GM19193 (cell line): ENCODE measurements around the gene TEX2.

Experiments
- POLR2A ChIP-seq: IDR thresholded peaks from 4 replicates; pipeline ENCODE4 v1.6.1; 2011; ENCODE audit not compliant: insufficient read depth, insufficient read length; ENCODE audit errors: extremely low read depth

The TEX2 gene

GRCh38 chr17:64232466-64233262 is 30.4 kb downstream of the TEX2 start:
- TF ChIP-seq POLR2A, result no peak

- TF ChIP-seq POLR2A, result no peak
Observed at GRCh38 chr17:64231567-64232141, 31.4 kb downstream of the TEX2 start.

- no peak for TF ChIP-seq POLR2A
Observed at GRCh38 chr17:64230791-64231408, 32.2 kb downstream of the TEX2 start.

GRCh38 chr17:64229815-64230728 is 33.0 kb downstream of the TEX2 start:
- no peak for TF ChIP-seq POLR2A

- TF ChIP-seq POLR2A, result no peak
Observed at GRCh38 chr17:64226132-64226531, 36.9 kb downstream of the TEX2 start.

GRCh38 chr17:64225410-64225809 is 37.6 kb downstream of the TEX2 start:
- no peak for TF ChIP-seq POLR2A

GRCh38 chr17:64223931-64224629 is 39.0 kb downstream of the TEX2 start:
- no peak for TF ChIP-seq POLR2A

- no peak for TF ChIP-seq POLR2A
Observed at GRCh38 chr17:64223283-64223682, 39.8 kb downstream of the TEX2 start.

- TF ChIP-seq POLR2A, result no peak
Observed at GRCh38 chr17:64221679-64222078, 41.4 kb downstream of the TEX2 start.

- no peak for TF ChIP-seq POLR2A
Observed at GRCh38 chr17:64219571-64219970, 43.5 kb downstream of the TEX2 start.

- no peak for TF ChIP-seq POLR2A
Observed at GRCh38 chr17:64218066-64218465, 45.0 kb downstream of the TEX2 start.

GRCh38 chr17:64217249-64217691 is 45.8 kb downstream of the TEX2 start:
- no peak for TF ChIP-seq POLR2A

- TF ChIP-seq POLR2A, result no peak
Observed at GRCh38 chr17:64216338-64217248, 46.5 kb downstream of the TEX2 start.

- no peak for TF ChIP-seq POLR2A
Observed at GRCh38 chr17:64216000-64216337, 47.1 kb downstream of the TEX2 start.

GRCh38 chr17:64214950-64215349 is 48.1 kb downstream of the TEX2 start:
- TF ChIP-seq POLR2A, result no peak
